GM21381 (cell line): Measurements from ENCODE around the gene P4HTM.

ENCODE experiments used
- ATAC-seq: cut with Tn5 transposase; IDR thresholded peaks from one replicate; pipeline ENCODE4 v1.9.1; 2021; ENCODE audit warnings: mild to moderate bottlenecking, moderate library complexity; ENCODE audit not compliant: unreplicated experiment

The P4HTM gene

DNA sequence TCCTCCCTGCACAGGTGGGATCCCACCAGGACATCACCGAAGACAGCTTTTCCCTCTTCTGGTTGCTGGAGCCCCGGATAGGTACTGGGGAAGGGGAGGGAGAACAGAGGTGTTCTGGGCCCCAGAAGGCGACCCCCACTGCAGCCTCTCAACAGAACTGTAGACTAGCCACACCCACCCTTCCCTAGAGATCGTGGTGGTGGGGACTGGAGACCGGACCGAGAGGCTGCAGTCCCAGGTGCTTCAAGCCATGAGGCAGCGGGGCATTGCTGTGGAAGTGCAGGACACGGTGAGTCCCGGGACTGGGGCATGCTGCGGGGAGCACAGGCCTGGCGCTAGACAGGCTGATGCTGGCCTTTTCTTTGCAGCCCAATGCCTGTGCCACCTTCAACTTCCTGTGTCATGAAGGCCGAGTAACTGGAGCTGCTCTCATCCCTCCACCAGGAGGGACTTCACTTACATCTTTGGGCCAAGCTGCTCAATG lies 32.7 kb downstream of the P4HTM start:
- ATAC-seq, result no peak

DNA sequence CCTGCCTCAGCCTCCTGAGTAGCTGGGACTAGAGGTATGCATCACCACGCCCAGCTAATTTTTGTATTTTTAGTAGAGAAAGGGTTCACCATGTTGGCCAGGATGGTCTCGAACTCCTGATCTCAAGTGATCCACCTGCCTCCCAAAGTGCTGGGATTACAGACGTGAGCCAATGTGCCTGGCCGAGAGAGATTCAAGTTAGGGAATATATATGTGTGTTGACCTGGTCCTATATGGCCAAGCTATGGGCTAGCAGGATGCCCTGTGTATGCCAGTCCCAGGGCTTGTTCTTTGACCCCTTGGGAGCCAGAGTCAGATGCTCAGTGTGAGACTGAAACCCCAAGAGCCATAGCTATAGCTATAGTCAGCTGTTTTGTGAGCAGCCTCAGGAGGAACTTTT lies 33.7 kb downstream of the P4HTM start:
- ATAC-seq, result no peak

DNA sequence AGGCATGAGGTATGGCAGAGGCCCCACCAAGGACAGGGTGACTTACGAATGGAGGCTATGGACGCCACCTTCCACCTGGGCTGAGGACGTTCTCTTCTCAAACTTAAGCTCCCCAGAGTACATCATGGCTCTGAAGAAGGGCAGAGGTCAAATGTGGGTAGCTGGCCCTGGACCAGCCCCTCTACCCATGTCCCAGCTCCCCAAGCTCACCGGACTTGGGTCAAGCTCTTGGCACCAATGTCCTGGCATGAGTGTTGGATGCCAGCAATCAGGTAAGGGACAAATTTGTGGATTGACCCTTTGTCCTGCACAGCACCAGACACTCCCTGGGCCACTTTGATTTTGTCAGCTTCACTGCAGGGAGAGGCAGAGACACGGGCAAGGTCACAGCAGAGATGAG lies 34.4 kb downstream of the P4HTM start:
- ATAC-seq, result no peak

DNA sequence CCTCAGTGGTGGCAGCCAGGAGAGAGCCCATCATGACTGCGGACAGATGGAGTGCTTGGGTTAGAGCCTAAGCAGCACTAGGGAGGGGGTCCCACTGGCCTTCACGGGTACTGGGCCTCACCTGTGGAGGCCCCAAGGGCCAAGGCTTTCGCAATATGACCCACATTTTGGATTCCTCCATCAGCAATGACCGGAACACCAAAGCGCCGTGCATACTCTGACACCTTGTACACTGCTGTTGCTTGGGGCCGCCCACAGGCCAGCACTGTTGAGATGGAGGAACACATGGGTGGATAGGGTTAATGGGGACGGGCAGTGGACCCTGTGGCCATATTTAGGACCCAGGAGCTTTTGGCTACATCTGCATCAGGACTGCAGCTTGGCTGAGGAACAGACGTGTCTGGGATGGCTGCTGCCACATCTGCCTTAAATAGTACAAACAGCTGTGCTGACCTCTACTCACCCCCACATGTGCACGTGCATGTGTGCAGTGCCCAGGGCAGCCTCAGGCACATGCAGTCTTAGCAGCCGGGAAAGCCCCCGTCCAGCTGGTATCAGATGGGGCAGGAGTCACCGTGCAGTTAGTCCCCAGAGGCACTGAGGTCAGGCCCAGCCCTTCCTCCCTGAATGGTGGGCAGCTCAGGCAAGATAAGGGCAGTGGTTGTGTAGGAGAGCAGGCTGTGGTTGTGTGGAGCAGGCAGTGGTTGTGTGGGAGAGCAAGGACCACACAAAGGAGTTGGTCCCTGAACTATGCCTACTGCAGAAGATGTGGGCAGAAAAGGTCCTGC lies 35.2 kb downstream of the P4HTM start:
- no peak for ATAC-seq

DNA sequence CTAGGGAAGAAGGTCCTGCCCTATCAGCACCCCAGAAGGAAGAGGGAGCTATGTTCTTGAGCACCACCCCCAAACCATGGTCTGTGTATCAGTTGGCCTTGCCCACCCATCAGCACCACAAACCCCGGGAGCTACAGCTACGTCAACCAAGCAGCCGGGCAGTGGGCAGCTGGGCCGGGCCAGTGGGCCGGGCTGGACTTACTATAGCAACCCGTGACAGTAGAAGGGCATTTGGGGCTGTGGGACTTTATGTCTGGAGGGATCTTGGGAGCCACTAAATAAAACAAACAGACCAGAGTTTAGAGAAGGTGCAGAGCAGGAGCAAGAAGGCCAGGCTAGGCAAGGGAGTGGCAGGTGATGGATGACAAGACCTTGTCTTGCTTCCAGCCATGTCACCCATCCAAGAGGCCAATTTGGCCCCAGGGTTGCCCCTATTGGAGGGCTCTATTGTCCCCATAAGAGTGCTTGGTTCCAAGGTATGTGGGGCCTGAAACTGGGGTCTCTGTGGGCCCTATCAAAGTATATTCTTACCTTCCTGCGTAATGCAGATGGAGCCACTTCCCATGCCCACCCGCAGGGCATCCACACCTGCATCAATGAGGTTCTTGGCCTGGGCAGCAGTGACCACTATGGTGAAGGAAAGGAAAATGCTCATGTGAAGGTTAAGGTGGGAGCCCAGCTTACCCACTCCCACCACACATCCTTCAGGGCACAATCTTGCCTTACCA lies 35.9 kb downstream of the P4HTM start:
- ATAC-seq, result no peak

DNA sequence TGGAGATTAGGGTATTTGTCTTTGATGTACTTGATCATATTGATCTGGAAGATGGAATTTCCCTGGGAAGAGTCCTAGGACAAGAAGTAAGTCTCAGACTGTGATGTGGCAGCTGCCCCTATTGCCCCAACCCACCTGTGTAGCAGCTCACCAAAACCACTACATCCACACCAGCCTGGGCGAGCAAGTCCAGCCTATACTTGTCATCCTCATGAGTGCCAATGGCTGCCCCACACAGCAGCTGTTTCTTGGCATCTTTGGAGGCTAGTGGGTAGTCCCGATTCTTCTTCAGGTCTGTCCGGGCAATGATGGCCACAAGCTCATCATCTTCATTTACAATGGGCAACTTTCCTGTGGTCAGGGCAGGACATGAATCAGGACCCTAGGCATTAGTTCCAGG lies 36.5 kb downstream of the P4HTM start:
- ATAC-seq, result no peak

DNA sequence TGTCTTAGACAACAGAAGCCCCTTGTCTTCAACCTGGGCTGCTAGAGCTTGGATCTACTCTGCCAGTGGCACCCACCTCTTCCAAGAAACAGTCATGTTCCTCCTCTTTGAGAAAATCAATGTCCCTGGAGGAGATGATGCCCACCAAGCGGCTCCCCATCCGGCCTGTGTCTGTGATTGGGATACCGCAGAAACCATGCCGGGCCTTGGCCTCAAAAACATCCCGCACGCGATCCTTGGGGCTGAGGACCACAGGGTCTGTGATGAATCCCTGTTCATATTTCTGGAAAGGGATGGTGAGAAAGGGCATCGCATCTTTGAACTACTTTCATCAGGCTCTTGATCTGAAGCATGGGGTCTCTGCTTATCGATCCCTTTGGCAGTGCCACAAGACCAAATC lies 37.6 kb downstream of the P4HTM start:
- no peak for ATAC-seq

DNA sequence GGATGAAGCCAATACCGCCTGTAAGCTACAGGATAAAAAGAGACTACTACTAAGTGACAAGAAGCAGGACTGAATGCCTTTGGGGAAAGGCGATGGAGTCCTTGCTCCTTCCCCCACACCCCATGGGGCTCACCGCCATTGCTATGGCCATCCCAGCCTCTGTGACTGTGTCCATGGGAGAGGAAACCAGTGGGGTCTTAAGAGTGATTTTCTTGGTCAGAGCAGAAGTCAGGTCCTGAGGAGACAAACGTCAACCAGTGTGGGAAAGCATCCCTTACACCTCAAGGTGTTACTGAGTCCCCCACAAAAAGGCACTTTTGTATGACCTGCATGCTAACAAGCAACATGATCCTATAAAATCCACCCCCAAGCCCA lies 38.2 kb downstream of the P4HTM start:
- ATAC-seq, result no peak

DNA sequence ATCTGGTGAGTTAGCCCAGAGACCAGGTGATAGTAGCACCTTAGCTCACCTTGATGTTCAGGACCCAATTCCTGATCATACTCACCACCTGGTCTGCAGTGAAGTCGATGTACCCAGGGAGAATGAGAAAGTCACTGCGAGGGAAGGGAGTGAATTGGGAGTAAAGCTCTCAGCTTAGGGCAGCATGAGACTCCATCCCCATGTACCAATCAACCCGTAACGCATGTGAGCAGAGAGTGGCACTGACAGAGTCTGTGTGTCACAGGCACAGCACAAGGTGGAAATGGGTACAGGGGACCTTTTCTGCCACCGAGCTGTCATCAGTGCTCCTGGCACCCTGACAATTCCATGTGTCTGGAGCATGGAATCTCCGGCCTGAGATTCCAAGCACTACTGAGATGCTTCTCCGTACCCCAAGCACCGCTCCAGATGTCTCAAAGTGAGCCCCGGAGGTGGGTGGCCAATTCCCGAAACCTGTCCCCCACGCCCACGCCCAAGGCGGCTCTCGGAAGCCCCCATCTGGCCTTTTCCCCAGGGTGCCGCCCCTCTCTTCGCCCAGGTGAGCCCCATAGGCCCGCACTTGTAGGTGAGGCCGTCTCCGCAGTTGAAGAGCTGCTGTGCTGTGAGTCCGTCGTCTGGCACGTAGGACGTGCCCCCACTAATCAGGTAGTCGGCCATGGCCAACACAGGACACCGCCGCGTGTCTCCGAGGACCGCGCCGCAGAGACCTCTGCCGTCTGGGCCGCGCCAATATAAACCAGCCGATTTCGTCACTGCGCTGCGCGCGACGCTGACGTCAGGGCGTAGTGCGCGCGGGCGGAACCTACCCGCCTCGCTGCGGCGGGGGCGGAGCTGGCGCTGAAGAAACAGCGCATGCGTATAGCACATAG lies 38.9 kb downstream of the P4HTM start, which contains the start of gene IMPDH2:
IMPDH2 (minus strand) TSS at position 726 of the 890 bp plus-strand sequence; CDS start at position 678, 48 bp downstream.
- ATAC-seq, result peak; percentile 92

DNA sequence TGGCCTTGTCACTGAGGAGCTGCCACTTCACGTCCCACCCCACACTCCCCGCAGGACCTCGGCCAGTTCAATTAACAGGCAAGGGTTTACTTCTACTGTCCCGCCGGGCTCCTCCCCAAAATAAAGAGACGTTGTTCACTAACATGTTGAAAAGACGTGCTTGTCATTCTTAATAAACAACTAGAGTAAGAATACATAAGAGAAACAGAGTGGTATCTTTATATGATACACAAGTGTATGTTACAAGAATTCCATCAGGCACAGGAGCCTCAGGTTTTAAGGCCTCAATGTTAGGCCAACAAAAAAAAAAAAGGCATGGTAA lies 39.5 kb downstream of the P4HTM start:
- ATAC-seq, result no peak

DNA sequence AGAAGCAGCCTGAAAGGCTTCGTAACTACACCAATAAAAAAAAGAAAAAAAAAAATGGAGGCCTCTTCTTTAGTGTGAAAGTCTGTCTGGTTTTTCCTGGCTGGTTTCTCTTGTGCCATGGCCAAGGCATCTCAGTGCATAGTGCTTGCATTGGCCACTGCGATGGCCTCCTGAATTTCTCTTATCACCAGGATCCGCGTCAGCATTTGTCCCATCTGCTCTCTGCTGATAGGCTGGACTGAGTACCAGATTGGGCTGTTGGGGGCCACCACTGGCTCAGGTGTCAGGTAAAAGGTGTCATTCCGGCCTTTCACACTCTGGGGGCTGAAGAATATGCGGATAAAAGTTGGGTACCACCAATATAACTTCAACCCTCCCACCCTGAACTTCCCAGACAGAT lies 40.3 kb downstream of the P4HTM start:
- ATAC-seq, result no peak

DNA sequence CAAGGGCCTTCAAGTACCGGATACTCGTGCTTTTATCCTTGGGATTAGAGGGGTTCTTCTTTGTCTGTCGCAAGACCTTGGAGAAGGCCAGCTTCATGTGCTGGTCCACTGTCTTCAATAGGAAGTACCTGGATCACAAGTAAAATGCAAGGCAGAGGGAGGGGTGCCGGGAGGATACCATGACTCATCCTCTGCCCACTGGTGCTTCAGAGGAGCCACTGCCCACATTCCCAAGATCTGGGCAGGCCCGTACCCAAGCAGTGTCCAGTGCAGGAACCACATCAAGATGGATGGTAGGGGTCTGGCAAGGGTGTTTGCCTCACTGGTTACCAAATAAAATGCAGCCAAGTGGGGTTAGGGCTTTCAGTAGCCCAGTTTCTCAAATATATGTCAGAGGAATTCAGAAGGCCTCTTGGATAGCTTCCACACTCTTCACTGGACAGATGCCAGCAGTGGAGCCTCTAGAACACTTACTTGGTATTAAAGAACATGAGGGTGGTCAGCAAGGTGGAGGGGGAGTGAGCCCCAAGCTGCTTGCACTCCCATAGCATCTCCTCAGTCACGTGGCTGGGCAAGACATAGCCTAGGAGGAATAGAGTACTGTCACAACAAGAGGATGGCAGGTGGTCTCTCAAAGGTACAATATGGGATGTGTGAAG lies 42.7 kb downstream of the P4HTM start:
- ATAC-seq, result no peak

DNA sequence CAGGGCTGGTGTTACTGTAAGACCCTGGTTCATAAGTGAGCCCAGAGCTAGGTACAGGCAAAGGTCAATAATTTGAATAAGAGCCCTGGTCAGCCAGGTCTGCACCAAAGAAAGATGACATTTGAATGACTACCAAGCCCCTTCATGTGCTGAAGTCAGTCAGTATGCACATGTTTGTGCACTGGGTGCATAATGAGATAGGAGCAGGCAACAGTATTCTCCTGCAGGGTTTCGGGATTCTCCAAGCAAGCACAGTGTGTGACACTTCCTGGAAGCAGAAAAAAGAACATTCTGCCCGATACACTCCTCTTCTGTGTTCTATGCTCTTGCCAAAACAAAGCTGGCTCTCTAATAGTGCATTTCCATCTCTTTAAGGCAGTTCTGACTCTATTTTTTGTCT lies 44.6 kb downstream of the P4HTM start:
- ATAC-seq, result no peak

DNA sequence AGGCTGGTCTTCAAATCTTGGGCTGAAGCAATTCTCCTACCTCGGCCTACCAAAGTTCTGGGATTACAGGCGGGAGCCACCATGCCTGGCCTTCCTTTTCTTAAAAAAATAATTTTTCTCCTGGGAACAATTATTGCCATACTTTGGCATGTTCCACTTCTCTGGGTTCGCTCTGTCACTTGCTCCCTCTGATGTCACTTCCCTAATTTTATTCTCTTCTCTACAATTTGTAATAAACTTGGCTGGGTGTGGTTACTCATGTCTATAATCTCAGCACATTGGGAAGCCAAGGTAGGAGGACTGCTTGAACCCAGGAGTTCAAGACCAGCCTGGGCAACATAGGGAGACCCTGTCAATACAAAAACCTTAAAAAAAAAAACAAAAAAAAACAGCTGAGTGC lies 45.2 kb downstream of the P4HTM start:
- no peak for ATAC-seq

DNA sequence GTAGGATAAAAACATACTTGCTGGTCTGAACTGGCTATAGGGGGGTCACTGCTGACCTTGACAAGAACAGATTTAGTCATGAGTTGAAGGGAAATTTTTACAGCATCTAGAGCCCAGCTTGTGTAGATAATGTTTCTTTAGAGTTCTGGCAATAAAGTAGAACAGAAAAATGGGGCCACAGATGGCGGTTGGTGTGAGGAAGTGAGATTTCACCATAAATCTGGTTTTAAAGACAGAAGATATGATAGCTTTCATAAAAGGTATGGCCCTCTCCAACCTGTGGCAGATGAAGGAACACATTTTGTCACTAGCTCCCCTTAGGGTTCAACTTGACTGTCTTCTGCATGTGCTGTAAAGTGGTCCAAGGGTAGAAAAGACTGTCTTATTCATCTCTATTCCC lies 63.5 kb downstream of the P4HTM start:
- no peak for ATAC-seq

DNA sequence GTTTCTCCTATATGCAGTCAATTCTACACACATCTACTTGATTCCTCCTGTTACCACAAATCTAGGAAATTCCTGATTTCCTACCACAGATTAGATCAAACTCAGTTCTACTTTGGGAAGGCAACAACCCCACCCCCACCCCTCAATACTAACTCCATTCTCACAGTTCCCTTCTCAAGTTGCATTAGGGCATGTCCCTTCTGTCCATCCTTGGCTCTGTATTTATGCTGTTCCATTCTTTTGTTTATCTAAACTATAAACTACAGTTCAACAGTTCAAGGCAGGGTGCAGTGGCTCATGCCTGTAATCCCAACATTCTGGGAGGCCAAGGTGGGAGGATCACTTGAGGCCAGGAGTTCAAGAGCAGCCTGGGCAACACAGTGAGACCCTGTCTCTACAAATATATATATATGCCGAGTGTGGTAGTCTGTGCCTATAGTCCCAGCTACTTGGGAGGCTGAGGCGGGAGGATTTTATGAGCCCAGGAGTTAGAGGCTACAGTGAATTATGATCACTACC lies 64.4 kb downstream of the P4HTM start:
- no peak for ATAC-seq
